ENCODE data around the gene APOO. TPM values are rescaled to one million over a fixed set of nuclear protein-coding genes. Genes with fewer than 3 reads are reported as not detected.

The APOO gene
- total RNA-seq, 1 experiment from 2014 or later: 42.3 TPM

DNA sequence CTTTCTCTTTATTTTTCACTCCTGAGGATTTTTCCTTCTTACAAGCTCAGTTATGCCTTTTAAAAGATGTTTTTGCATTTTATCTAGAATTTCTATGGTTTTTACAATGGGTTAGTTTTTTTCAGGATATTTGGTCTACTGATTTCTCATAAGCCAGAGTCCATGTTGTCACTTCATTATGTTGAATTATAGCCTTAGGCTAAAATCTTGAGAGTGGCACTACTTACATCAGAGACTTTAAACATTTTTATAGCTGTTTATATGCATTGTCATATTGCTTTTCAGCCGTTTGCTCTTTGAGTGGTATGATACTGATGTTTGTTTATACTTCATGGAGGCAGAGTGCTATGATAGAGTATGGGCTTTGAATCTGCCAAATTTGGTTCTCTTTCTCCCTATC is 36.5 kb upstream of the APOO start:
- H3K4me3 ChIP-seq: no peak overlapping the region
- H3K4me1 ChIP-seq (replicated peaks; ENCODE audit: insufficient read depth): no peaks in the 10 kb centered on the region
- POLR2A ChIA-PET (ENCODE audit: unreplicated experiment): interaction anchor here (0.7 kb wide), 1 partner anchor 201 kb away, joined by 5 read pairs; no protein-coding TSS in a partner anchor
- H3K79me2 ChIP-seq (ENCODE audit: low read depth): no peaks in the 10 kb centered on the region
- H3K9me2 ChIP-seq (ENCODE audit: insufficient read depth): no peaks in the 10 kb centered on the region
- CTCF ChIA-PET: no interaction called here
- no peaks in the 10 kb centered on the region for H3K27me3 ChIP-seq (ENCODE audit: insufficient read depth, low read depth)
- no peaks in the 10 kb centered on the region for H3K9me3 ChIP-seq (ENCODE audit: insufficient read depth, low read depth)
- DNase-seq: no peak
- intact Hi-C loops (cut with micrococcal nuclease; ENCODE audit: unreplicated experiment): no loop called here
- H3K27ac ChIP-seq: no peak overlapping the region
- H3K4me2 ChIP-seq: no peak overlapping the region
- TF ChIP-seq, protein P1, sequence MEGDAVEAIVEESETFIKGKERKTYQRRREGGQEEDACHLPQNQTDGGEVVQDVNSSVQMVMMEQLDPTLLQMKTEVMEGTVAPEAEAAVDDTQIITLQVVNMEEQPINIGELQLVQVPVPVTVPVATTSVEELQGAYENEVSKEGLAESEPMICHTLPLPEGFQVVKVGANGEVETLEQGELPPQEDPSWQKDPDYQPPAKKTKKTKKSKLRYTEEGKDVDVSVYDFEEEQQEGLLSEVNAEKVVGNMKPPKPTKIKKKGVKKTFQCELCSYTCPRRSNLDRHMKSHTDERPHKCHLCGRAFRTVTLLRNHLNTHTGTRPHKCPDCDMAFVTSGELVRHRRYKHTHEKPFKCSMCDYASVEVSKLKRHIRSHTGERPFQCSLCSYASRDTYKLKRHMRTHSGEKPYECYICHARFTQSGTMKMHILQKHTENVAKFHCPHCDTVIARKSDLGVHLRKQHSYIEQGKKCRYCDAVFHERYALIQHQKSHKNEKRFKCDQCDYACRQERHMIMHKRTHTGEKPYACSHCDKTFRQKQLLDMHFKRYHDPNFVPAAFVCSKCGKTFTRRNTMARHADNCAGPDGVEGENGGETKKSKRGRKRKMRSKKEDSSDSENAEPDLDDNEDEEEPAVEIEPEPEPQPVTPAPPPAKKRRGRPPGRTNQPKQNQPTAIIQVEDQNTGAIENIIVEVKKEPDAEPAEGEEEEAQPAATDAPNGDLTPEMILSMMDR (conservative IDR thresholded peaks at IDR 0.05): no peak
- TF ChIP-seq EZH2 (IDR thresholded peaks at IDR 0.05; ENCODE audit: low read depth): no peak
- BruUV-seq (replicated peaks): no TSS peak
- no peak overlapping the region for H2AFZ ChIP-seq
- no peaks in the 10 kb centered on the region for H3F3A ChIP-seq (ENCODE audit: insufficient read depth, low read depth)
- no peaks in the 10 kb centered on the region for H3K36me3 ChIP-seq (ENCODE audit: low read depth)
- H4K20me1 ChIP-seq (ENCODE audit: insufficient read depth): no peaks in the 10 kb centered on the region

DNA sequence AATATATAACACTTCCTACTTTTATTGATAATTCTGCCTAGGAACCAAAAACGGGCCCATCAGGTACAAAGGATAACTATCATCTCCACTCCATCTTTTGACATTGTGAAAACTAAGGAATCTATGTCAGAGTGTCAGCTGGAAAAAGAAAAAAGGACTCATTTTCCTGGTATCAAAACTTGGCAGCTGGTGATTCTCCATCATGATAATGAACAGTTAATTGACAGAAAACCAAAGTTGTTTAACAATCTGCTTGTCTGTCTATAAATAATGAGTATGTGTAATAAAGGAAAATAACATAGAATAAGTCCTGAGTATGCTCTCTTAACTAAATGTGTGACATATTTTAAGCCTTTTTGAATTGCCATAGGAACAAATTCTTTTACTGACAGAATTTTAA is 31.5 kb upstream of the APOO start:
- DNase-seq: no peak
- Histone ChIP-seq H3F3A (ENCODE audit: insufficient read depth, low read depth) (no peaks in the 10 kb centered on the region), H3K79me2 (ENCODE audit: low read depth) (no peaks in the 10 kb centered on the region), H3K27me3 (ENCODE audit: insufficient read depth, low read depth) (no peaks in the 10 kb centered on the region), H4K20me1 (ENCODE audit: insufficient read depth) (no peaks in the 10 kb centered on the region), H3K9me2 (ENCODE audit: insufficient read depth) (no peaks in the 10 kb centered on the region), H3K4me3 (no peak overlapping the region), H3K27ac (no peak overlapping the region), H3K4me2 (no peak overlapping the region), H3K9me3 (ENCODE audit: insufficient read depth, low read depth) (no peaks in the 10 kb centered on the region), H2AFZ (no peak overlapping the region), H3K36me3 (ENCODE audit: low read depth) (no peaks in the 10 kb centered on the region), H3K4me1 (replicated peaks; ENCODE audit: insufficient read depth) (no peaks in the 10 kb centered on the region)
- ChIA-PET POLR2A (ENCODE audit: unreplicated experiment) (no interaction called here), CTCF (no interaction called here)
- intact Hi-C loops (cut with micrococcal nuclease; ENCODE audit: unreplicated experiment): no loop called here
- TF ChIP-seq, protein P1 (conservative IDR thresholded peaks at IDR 0.05): no peak
- TF ChIP-seq EZH2 (IDR thresholded peaks at IDR 0.05; ENCODE audit: low read depth): no peak
- BruUV-seq (replicated peaks): no TSS peak

DNA sequence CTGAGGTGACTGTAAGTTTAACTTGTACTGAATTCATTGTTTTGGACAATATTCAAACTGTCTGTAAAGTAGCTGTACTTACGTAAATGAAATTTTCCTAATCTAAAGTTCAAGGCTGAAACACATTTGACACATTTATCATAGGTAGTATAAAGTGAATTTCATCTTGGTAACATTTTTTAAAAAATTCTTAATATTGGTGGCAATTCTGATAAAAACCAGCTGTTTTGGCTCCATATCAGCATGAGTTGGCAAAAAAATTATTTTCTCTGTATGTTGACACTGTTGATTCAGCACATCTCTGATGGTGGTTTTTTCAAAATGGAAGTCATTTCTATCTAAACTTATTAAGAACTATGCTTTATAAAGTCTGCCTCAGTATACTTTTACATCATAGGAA is 31.0 kb upstream of the APOO start:
- H3K9me3 ChIP-seq (ENCODE audit: insufficient read depth, low read depth): no peaks in the 10 kb centered on the region
- no peak overlapping the region for H2AFZ ChIP-seq
- no peak overlapping the region for H3K27ac ChIP-seq
- H3K79me2 ChIP-seq (ENCODE audit: low read depth): no peaks in the 10 kb centered on the region
- no peak overlapping the region for H3K4me3 ChIP-seq
- intact Hi-C loops (cut with micrococcal nuclease; ENCODE audit: unreplicated experiment): no loop called here
- H3K9me2 ChIP-seq (ENCODE audit: insufficient read depth): no peaks in the 10 kb centered on the region
- no peak for DNase-seq
- no peaks in the 10 kb centered on the region for H3K4me1 ChIP-seq (replicated peaks; ENCODE audit: insufficient read depth)
- no peak overlapping the region for H3K4me2 ChIP-seq
- BruUV-seq (replicated peaks): no TSS peak
- no peaks in the 10 kb centered on the region for H3K27me3 ChIP-seq (ENCODE audit: insufficient read depth, low read depth)
- H3K36me3 ChIP-seq (ENCODE audit: low read depth): no peaks in the 10 kb centered on the region
- no peak for TF ChIP-seq EZH2 (IDR thresholded peaks at IDR 0.05; ENCODE audit: low read depth)
- TF ChIP-seq, protein P1 (conservative IDR thresholded peaks at IDR 0.05): no peak
- no peaks in the 10 kb centered on the region for H4K20me1 ChIP-seq (ENCODE audit: insufficient read depth)
- CTCF ChIA-PET: no interaction called here
- POLR2A ChIA-PET (ENCODE audit: unreplicated experiment): no interaction called here
- H3F3A ChIP-seq (ENCODE audit: insufficient read depth, low read depth): no peaks in the 10 kb centered on the region

All from PC-9 (cell line).